ENCODE measurements around the gene VPS50. TPM values are rescaled to one million over a fixed set of nuclear protein-coding genes. Genes with fewer than 3 reads are reported as not detected.

The VPS50 gene
- total RNA-seq, 4 donors from 2014 or later = 17.4 to 26.6 (median 23.7) TPM

DNA sequence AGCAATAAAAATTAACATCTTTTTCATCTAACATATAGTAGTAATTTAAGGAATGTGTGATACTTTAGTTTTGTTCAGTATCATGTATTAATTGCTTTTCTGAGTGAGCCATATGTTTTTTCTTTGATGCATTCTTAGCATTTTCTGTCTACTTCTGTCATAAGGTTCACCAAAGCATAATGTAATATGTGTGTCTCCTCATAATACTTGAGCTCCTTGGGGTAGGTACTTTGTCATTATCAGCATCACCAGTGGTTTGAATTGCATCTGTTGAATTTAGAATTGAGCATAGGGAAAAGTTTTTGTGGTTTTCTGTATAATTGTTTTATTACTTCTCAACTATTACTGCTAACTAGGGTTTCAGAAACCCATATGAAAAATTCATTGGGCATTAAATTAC lies 26.5 kb downstream of the VPS50 start:
- no peaks in the 10 kb centered on the region for H3K27me3 ChIP-seq
- no peak overlapping the region for H3K4me3 ChIP-seq
- peaks cover 0 to 58% of the 10 kb centered on the region in 2 donors for H3K36me3 ChIP-seq
- H3K4me1 ChIP-seq = no peaks in the 10 kb centered on the region
- no peak for ATAC-seq
- H3K27ac ChIP-seq = no peak overlapping the region
- H3K9me3 ChIP-seq = no peaks in the 10 kb centered on the region
- TF ChIP-seq EP300 (IDR thresholded peaks at IDR 0.05) (no peak), POLR2AphosphoS5 (IDR thresholded peaks at IDR 0.05) (no peak), POLR2A (IDR thresholded peaks at IDR 0.05) (no peak)
- TF ChIP-seq, protein P1, sequence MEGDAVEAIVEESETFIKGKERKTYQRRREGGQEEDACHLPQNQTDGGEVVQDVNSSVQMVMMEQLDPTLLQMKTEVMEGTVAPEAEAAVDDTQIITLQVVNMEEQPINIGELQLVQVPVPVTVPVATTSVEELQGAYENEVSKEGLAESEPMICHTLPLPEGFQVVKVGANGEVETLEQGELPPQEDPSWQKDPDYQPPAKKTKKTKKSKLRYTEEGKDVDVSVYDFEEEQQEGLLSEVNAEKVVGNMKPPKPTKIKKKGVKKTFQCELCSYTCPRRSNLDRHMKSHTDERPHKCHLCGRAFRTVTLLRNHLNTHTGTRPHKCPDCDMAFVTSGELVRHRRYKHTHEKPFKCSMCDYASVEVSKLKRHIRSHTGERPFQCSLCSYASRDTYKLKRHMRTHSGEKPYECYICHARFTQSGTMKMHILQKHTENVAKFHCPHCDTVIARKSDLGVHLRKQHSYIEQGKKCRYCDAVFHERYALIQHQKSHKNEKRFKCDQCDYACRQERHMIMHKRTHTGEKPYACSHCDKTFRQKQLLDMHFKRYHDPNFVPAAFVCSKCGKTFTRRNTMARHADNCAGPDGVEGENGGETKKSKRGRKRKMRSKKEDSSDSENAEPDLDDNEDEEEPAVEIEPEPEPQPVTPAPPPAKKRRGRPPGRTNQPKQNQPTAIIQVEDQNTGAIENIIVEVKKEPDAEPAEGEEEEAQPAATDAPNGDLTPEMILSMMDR (IDR thresholded peaks at IDR 0.05) = no peak

DNA sequence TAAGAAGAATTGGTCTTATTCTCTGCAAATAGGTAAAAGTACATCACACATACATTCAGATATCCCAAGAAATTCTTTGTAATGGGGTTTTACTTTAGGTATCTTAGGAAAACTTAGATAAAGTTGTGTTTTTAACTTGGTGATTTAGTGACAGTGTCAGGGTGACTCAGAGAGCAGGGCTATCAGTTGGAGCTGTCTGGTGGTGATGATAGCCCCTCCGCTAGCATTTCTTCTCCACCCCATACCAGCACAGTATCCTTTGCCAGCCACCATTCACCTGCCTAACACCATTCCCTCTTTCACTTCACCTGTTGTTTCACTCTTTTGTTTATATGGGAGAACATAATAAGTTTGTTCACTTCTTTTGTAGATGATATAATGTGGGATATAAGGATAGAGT lies 30.4 kb downstream of the VPS50 start:
- Histone ChIP-seq H3K36me3 (peaks cover 0 to 61% of the 10 kb centered on the region in 2 donors), H3K9me3 (no peaks in the 10 kb centered on the region), H3K4me1 (no peaks in the 10 kb centered on the region), H3K27me3 (no peaks in the 10 kb centered on the region), H3K27ac (no peak overlapping the region), H3K4me3 (no peak overlapping the region)
- 87% methylated on average over 1 of the region's 1 CpG; no CpG with 5 or more reads in 1 of the 2 donors for WGBS, 2 donors (ENCODE audit: low coverage in 1 of 2)
- no peak for ATAC-seq
- TF ChIP-seq EP300 (IDR thresholded peaks at IDR 0.05) = no peak
- TF ChIP-seq, protein P1 (IDR thresholded peaks at IDR 0.05) = no peak
- TF ChIP-seq POLR2A (IDR thresholded peaks at IDR 0.05) = no peak
- TF ChIP-seq POLR2AphosphoS5 (IDR thresholded peaks at IDR 0.05) = no peak

DNA sequence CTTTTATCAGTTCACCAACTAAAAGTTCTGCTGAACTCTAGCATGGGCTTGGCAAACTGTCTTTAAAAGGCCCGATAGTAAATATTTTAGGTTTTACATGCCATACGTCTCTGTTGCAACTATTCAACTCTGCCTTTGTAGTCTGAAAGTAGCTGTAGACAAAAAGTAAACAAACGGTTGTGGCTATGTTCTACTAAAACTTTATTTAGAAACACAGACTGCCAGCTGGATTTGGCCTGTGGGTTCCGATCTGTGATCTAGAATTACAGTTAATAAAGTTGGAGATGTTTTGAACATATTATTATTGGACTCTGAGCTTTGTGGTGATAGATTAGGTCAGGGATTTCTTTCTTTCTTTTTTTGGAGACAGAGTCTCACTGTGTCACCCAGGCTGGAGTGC lies 33.1 kb downstream of the VPS50 start:
- Histone ChIP-seq H3K27me3 (no peaks in the 10 kb centered on the region), H3K9me3 (no peaks in the 10 kb centered on the region), H3K4me3 (no peak overlapping the region), H3K27ac (no peak overlapping the region), H3K4me1 (no peaks in the 10 kb centered on the region), H3K36me3 (peaks cover 0 to 48% of the 10 kb centered on the region in 2 donors)
- ATAC-seq = no peak
- no peak for TF ChIP-seq EP300 (IDR thresholded peaks at IDR 0.05)
- TF ChIP-seq POLR2AphosphoS5 (IDR thresholded peaks at IDR 0.05) = no peak
- TF ChIP-seq, protein P1 (IDR thresholded peaks at IDR 0.05) = no peak
- TF ChIP-seq POLR2A (IDR thresholded peaks at IDR 0.05) = no peak
- 73 to 88% methylated on average over 4 of the region's 4 CpGs for WGBS, 2 donors (ENCODE audit: low coverage in 1 of 2)

DNA sequence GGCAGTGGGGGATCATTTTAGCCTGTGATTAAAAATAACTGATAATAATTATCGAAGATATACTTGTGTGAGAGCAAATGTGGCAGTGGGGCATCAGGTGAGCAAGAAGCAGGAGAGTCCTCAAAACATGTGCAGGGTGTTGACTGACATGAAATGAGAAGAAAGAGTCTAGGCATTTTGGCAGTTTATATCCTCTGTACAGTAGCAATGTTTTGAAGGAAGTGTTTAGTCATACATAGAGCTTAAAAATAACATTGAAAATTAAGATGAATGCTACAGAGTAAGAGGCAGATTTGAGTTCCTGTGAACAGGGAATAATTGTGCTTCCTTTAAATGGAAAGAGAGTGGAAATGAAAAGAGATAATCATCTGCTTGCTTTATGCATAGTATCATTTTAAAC lies 47.4 kb downstream of the VPS50 start:
- Histone ChIP-seq H3K9me3 (no peaks in the 10 kb centered on the region), H3K36me3 (peaks cover 0 to 47% of the 10 kb centered on the region in 2 donors), H3K27ac (no peak overlapping the region), H3K4me3 (no peak overlapping the region), H3K27me3 (no peaks in the 10 kb centered on the region), H3K4me1 (no peaks in the 10 kb centered on the region)
- no peak for TF ChIP-seq EP300 (IDR thresholded peaks at IDR 0.05)
- TF ChIP-seq POLR2A (IDR thresholded peaks at IDR 0.05) = no peak
- TF ChIP-seq, protein P1 (IDR thresholded peaks at IDR 0.05) = no peak
- no peak for TF ChIP-seq POLR2AphosphoS5 (IDR thresholded peaks at IDR 0.05)
- no peak for ATAC-seq
- 81 to 82% methylated on average over 1 of the region's 1 CpG for WGBS, 2 donors (ENCODE audit: low coverage in 1 of 2)

DNA sequence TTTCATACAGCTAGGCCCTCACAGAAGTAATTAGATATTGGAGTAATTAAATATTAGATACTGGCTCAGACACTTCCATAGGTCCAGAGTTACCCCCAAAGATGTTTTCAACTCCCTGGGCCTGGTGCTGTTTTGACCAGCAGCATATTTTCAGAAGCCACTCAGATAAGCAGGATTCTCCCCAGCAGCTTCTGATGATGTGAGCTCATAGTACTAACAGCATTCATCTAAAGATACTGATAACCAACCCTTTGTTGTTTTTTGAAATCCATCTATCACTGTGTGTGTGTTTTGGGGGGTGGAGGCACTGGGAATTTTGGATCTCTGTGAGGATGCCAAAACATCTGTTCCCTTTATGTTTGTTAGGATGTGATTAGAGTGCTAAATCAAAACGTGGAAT lies 52.7 kb downstream of the VPS50 start:
- no peaks in the 10 kb centered on the region for H3K27me3 ChIP-seq
- no peak overlapping the region for H3K4me3 ChIP-seq
- H3K9me3 ChIP-seq = no peaks in the 10 kb centered on the region
- H3K36me3 ChIP-seq = peaks cover 0 to 24% of the 10 kb centered on the region in 2 donors
- no peak for TF ChIP-seq POLR2A (IDR thresholded peaks at IDR 0.05)
- TF ChIP-seq, protein P1 (IDR thresholded peaks at IDR 0.05) = no peak
- TF ChIP-seq EP300 (IDR thresholded peaks at IDR 0.05) = no peak
- no peak for TF ChIP-seq POLR2AphosphoS5 (IDR thresholded peaks at IDR 0.05)
- no peak for ATAC-seq
- 9 to 33% methylated on average over 1 of the region's 1 CpG for WGBS, 2 donors (ENCODE audit: low coverage in 1 of 2)
- H3K27ac ChIP-seq = no peak overlapping the region
- no peaks in the 10 kb centered on the region for H3K4me1 ChIP-seq
